Measurements from ENCODE around the gene KIF3A. TPM values are rescaled to one million over a fixed set of nuclear protein-coding genes. Genes with fewer than 3 reads are reported as not detected.

KIF3A gene
- total RNA-seq, 1 donor from 2014 or later, result 7.4 TPM

DNA sequence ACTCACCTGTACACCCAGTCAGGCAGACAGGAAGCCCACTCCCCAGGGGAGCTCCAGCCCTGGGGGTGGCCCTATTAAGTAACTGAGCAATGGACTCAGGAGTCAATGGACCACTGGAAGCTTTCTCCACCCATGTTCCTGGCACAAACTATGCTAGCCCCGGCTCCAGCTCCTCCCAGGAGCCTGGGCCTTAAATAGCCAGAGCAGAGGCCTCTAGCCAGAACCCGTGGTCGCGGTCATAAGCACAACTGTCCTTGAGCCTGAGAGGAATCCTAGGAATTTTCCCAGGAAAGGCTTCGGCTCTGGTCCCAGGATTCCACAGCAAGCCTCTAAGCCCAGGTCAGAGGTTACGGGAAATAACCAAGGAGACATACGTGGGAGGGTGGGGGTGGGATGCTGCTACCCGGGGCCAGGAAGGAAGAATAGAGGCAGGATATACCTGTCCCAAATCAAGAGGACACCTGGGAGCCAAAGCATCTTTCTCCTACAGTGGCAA is 34.2 kb upstream of the KIF3A start:
- peak; percentile 92 for DNase-seq (ENCODE audit: low read depth)

DNA sequence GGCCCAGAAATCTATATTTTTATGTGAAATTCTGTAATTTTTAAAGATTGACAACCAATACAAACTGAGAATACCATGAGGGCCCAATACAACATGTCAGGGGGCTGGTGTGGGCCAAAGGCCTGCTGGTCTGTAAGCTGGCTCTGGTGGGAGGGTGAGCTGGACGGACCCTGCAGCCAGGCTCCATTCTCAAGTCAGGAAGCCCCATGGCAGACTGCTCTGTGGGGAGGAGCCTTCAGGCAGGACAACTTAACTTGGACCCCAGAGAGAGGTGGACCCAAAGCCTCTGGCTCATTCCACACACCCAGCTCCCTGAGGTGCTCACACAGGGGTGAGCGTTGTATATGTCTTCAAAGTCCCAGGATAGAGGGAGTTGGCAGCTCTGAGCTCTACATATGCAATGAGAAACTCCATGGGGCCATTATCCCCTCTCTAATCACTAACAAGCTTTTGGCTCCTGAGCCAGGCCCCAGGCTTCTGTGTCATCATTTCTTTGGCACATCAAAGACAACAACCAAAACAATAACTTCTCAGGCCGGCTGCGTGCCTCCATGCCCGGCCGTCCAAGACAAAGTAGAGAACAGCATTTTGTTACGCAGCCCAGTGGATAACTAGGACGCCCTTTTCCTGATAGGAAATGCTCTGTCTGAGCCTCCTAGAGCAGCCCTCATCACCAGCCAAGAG is 33.3 kb upstream of the KIF3A start:
- no peak for DNase-seq (ENCODE audit: low read depth)

DNA sequence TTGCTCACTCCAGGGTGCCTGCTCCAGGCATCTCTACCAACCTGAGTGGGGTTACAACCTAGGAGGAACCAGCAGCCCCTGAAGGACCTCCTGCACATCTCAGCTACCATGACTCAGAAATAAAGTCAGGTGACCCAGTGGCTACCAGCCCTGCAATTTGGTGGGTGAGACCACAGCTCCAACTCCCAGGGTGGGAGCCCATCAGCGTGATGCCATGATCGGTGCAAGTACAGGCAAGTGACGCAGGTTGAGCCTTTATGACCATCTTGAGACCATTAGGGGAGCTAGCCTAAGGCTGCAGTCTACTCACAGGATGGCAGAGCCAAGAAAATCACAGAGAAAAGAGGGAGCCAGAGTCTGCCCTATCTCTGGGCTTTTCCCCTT is 31.1 kb upstream of the KIF3A start:
- no peak for DNase-seq (ENCODE audit: low read depth)

DNA sequence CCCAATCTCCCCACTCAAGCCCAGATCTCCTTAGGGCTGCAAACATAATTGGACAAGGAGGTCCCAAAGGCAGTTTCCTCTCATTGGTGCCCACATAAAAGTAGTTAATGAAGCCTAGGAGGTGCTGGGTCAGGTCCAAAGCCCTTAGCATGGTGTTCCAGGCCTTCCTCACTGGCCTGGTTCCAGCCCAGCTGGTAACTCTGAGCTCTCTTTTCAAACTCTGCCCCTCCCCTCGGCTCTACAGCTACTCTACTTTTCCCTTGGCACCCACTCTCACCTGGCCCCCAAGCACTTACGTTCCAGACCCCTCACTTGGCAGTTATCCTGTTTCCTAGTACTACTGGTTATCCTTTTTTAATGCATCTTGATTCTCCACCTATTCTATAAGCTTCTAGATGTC is 29.8 kb upstream of the KIF3A start:
- no peak for DNase-seq (ENCODE audit: low read depth)

DNA sequence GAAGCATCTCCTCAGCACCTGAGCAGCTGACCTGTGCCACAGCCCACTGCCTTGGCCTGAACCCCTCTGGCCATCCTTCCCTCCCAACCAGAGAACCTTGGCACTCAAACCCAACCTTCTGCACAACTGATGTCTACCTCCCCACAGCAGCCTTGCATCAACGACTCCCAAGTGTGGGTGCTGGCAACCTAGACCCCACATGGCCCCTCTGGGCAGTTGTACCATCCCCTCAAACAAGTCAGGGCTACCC is 29.4 kb upstream of the KIF3A start:
- no peak for DNase-seq (ENCODE audit: low read depth)

DNA sequence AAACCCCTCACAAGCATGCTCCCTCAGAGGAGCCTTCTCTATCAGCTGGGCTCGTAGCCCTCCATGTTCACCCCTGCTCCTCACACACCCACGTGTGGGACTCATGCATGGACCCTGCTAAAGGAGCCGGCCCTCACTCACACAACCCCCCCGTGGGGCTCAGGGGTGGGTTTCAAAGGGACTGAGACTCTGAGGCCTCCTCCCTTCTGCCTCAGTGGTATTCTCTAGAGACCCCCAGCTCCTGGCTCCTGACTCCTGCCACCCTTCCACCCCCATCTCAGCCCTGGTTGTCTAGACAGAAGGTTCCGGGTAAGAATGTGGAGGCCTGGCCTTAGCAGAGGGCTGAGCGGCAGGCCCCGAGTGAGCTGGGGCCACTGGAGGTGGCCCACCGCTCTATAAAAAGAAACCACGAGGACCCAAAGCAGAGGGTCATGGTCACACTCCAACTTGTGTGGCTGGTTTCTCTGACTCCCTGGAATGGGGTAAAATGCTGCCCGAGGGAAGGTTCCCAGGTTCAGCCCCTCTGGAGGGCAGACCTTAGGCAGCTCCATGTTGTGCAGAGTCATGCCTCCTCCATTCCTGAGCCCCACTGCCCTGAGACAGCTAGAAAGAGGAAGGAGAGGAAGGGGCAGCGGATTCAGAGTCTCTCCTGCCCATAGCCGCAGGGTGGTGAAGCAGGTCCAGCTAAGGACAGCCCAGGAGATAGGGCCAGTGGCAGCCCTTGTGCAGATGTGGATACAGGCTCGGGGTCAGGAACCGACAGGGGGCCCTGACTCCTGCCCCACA is 28.9 kb upstream of the KIF3A start:
- no peak for DNase-seq (ENCODE audit: low read depth)

DNA sequence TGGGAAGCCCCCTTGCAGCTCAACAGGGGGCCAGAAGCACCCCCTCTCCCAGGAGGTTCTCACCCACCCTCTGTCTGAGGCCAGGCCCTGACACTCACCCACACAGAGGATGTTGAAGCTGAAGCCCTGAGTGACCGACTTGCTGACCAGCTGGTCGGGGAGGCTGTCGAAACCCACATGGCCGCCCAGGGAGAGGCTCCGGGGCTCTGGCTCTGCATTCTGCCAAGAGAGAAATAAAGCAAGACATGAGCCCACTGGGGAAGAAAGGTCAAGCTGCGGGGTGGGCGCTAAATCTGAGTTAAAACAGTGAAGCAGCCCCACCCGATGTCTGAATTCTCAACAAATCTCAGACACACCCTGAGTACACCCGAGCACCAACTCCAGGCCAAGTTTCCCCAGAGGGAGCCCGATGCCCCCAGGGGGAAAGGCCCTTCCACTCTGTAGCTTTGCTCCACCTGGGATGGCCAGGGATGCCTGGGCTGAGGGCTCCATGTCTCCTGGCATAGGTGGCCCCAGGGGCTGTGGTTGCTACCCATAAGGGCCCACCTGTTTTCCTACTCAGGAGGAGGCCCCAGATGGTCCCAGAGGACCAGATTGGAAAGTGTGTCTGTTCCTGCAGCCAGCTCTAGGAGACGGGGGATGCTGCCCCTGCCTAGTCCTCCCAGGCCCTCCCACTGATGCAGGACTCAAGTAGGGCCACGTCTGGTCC is 28.1 kb upstream of the KIF3A start:
- no peak for DNase-seq (ENCODE audit: low read depth)

DNA sequence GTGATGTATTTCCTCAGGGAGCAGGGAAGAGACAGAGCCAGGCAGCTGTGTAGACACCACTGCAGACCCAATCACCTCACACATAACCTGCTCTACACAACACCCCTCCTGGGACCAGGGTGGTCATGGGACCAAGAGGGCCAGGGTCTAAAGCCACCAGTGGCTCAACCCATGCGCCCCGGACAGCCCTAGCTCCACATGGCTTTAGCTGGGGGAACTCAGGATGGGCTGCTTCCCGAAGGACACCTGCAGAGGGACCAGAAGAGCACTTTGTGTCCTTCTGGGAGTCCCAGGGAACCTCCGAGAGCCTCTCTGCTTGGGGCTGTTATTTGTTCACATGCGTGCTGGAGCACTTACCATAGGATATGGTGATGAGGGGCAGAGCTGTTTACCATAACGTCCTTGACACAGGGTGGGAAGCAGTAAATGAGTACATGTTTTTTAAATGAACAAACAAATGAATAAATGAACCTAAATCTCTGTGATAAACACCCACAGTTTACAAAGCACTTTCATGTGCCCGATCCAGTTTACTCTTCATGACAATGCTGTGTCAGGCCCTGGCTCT is 27.4 kb upstream of the KIF3A start:
- no peak for DNase-seq (ENCODE audit: low read depth)

DNA sequence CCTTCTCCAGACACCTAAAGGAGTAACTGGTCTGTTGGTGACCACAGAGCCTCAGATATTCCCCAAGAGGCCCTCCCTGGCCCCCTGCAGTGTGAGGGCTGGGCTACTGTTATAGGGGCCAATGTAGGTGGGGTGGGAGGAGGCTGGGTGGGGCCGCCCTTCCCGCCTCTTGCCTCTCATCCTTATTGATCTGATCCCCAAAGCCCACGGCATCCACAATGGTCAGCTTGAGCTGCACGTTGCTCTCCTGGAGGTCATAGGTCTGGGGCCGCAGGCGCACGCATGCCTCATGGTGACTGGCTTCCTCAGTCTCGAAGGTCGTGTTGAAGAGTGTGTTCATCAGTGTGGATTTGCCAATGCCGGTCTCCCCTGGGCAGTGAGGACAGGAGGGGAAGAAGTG is 26.7 kb upstream of the KIF3A start:
- DNase-seq (ENCODE audit: low read depth), result no peak

DNA sequence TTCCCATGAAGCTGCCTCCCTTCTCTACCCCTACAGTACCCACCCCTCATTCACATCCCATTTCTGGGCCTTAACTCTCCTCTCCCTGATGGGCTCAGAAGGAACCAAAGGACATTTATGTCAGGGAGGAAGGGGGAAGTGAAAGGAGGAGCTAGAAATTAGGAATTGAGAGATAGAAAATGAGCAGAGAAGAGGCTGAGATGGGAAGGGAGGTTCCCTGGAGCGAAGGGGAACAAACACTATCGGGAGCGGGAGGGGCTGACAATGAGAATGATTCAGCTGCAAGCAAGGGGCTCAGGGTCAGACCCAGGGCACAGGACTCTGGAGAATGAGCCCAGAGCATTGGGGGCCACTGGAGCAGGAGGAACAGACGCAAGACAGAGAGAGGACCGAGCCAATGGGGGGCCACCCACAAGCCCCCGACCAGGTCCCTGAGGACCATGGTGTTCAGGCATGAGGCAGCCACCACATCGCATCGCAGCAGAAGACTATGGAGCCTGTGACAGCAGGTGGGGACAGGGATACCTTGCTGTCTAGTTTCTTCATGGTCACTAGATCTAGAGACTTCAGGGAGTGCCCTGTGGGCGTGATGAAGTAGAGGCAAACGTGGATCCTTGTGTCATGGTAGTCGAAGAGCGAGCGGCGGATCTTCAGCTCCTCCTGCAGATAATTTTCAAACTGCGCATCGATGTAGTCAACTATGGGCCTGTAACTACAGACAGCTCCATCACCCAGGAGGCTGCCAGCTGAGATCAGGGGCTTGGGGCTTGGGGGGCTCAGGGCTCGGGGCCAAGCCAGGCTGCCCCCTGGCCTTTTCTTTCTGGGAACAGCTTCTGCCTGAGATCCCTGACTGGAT is 26.1 kb upstream of the KIF3A start:
- DNase-seq (ENCODE audit: low read depth), result no peak

DNA sequence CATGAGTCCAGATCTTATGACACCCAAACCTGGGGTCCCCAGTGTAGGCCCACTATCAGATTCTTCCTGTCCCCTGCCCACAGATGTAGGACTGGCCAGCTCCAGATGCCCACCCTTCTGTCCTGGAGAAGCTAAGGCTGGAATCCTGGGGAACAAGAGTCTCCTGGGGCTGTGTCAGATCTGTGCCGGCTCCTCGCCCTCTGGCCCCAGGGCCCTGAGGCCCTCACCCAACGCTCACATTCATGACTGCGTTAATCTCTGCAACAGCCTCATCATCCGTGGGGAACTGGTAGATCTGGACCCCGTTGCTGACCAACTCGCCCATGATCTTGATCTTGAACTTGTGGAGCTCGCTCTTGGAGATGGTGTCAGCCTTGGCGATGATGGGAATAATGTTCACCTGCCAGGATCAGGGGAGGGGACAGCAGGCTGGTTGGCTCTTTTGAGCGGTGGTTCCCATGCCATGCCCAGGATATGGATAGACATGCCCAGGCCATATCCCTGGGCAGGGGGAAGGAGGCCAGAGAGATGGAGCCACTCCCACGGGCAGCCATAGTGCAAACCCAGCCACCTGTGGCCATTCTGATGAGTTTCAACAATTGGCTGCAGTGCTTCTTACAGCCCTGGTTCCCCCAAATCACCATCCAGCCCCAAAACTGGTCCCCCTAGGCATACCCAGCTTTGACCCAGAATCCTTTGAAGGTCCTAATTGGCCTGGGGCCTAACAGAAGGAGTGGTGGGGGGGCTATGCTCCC is 25.1 kb upstream of the KIF3A start:
- no peak for DNase-seq (ENCODE audit: low read depth)

DNA sequence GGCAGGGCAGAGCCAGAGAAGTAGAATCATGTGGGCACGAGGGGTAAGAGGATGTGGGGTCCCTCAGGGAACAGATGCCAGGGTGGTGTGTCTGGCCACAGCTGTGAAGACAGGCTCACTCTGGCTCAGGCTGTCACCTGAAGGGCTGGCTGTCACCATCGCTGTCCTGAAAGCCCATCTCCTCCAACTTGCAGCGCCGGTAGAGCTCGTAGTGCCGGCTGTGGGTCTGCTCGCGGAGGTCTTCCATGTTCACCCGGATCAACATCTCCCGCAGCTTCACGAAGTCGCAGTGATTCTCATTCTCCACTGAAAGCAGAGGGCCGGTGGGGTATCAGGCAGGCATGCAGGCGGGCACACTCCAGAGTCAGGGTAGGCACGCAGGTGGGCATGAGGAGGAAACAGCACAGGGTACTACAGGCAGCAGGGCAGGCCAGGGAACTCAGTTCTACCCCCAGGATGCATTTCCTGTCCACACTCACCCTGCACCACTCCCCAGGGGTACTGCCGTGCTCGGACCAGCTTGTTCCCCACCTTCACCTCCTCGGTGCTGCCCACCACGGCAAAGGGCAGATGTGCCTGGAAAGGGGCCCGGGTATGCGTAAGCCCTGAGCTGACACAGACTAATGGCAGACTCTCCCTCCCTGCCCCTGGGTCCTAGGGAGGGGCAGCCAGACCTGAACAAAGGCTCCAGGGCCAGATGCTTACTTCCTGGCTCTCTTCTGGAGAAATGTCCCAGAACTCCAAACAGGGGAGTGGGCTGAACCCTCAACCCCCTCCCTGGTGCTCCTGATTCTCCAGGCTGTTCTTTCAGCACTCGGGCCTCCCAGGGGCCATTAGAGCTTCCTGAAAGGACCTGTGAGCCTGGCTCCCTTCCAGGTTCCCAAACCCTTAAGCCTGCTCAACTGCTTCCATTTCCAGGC is 24.2 kb upstream of the KIF3A start:
- no peak for DNase-seq (ENCODE audit: low read depth)

DNA sequence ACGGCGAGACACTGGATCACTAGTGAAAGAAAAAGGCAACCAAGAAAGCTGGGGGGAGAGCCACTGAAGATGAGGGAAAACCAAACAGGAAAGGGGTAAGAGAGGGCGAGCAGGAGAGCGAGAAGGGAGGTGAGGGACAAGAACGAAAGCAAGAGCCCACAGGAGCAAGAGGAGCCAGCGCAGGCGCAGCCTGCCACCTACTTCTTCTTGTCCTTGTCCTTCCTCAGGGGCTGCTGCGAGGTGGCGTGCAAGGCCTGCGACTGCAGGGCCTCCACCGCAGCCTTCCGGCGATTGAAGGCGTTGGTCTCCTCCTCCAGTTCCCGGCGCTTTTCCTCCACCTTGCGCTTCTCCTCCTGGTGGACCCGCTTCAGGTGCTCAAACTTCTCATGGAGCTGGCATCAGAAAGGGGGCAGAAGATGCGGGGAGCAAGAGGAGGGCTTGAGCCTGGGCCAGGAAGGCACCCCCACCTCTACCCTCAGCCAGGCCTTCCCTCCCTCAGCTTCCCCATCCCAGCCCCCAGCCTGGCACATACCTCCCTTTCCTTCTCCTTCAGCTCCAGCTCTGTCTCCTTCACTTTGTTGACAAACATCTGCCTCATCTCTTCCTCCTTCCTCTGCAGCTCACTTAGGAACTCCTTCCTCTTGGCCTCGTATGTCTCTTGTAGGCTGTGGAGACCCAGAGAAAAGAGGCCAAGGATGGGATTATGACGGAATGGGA is 23.4 kb upstream of the KIF3A start:
- no peak for DNase-seq (ENCODE audit: low read depth)

DNA sequence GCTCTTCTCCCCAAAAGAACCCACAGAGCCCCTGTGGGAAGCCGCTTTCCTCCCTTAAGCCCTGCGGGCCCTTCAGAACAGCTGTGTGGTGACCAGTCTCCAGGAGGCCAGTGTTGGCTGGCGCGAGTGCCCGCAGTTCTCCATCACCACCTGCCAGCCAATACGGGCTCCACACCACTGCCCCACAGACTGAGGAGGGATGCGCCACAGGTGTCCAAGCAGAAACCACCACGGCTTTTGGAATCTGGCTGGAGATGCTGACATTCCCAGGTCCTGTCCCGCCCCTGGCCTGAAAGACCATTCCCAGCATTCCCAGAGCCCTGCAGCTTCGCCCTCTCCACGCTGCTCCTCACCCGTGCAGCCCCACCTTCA is 22.7 kb upstream of the KIF3A start:
- no peak for DNase-seq (ENCODE audit: low read depth)

DNA sequence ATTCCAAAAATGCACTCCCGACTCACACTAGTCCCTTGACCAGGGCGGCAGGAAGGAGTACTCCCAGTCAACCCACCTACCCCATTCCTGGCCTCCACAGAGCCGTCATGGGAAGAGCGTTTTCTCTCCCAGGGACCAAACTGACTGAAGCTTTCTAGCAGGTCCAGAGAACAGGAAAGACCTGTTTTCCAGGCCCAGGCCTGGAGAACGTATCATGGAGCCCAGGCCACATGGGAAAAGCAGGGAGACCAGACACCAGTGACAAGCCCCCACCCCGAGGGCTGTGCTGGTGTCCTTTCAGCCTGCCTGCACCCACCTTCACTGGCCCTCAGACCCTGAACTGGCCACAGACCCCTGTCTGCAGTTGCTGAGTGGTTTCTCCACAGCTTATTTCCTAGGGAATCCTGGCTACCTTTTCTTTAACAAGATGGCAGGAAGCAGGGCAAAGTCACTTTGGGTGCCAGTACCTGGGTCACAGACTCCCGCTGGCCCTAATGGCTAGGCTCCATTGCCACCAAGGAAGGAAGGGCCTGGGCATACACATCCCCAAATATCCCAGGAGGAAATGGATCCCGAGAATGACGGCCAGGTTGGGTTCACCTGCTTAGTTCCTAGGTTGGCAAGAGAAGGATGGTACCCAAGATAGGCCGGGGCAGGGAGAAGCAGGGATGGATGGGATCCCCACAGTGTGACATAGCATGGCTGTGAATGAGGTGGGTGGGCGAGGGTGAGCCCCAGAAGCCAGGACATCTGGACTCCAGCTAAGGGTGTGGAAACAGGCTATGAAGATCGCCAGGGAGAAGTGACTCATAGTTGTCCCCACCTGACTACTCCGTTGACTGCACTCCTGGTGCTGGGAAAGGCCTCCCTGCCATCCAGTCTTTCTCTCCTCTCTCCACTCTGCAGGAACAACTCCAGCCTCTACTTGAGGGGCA is 22.0 kb upstream of the KIF3A start:
- DNase-seq (ENCODE audit: low read depth), result no peak

DNA sequence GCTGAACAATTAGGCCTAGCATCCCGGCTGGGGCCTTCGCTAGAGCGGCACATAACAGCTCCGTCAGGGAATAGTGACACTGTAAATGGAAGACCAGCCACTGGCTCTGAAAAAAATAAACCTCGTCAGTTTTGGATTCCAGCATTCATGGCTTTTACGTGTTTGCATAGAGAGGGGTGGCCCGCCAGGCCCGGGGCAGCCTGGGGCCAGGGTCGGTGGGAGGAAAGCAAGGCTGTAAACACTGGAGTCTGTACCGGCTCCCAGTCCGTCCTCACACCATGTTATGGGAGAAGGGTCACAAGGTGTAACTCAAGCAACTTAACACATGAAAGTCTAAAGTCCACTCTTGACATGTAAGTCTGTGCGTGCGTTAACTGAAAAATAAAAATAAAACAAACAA is 21.1 kb upstream of the KIF3A start:
- DNase-seq (ENCODE audit: low read depth), result no peak

DNA sequence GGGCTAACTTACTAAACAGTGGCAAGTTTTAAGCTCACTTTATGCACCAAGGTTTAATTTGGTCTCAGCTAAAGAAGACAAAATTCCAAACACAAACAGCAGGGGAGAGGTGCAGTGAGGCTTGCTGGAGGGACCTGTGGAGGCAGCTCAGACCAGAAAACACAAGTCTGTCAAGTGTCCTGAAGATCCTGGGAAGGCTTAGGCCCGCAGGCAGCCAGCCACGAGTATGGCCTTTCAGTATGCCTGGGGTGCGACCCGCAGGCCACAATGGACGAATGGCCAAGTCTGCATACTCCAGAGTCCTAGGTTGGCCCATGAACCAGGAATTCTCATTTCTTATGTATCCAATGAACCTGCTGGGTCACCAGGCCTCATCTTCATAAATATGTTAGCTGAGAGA is 19.2 kb upstream of the KIF3A start:
- DNase-seq (ENCODE audit: low read depth), result peak; percentile 38

DNA sequence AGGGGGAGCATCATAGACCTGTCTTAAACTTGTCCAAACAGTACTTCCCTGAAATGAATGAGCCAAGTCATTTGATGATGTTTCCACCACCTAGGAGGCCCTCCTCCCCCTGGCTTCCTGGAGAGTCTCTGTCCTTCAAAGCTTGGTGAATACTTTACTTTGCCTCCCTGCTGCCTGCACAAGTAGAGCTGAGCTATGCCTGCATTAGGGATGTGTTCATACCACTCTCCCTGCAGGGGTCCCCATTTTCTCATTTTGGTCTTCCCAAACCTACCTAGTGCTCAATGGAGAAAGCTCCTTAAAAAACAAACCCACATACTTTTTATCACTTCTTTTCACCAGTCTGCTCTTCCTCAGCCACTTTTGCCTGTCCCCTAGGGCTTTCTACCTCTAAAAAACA is 17.6 kb upstream of the KIF3A start:
- DNase-seq (ENCODE audit: low read depth), result peak; percentile 49
